NCI-H345 treated with DMSO at 0.1 percent for 48 hours (cell line): ENCODE results near the gene SSUH2.
A peak's percentile ranks its signal among the peaks of the same experiment; 100 is the strongest.
"Not testable (repeated sequence)": the region's sequence is repeated elsewhere in the genome, so short reads cannot be mapped to it uniquely, and the experiment has no call there.

Experiments used
- DNase-seq: peaks from one replicate; lab custom pipeline; 2025; ENCODE audit not compliant: unreplicated experiment; lab: John Stamatoyannopoulos, UW

Gene SSUH2

GRCh38 chr3:8644748-8645390, at the start of gene SSUH2:
SSUH2 (minus strand) TSS chr3:8644798; CDS start chr3:8644758, 40 bp downstream.
- no peak for DNase-seq

GRCh38 chr3:8691295-8691694, 46.7 kb upstream of the SSUH2 start:
- not testable (repeated sequence) for DNase-seq

- DNase-seq, result not testable (repeated sequence)
Measured at GRCh38 chr3:8684992-8685391, 40.4 kb upstream of the SSUH2 start.

- not testable (repeated sequence) for DNase-seq
Measured at GRCh38 chr3:8682850-8683574, 38.4 kb upstream of the SSUH2 start.

- DNase-seq, result not testable (repeated sequence)
Measured at GRCh38 chr3:8681881-8682538, 37.4 kb upstream of the SSUH2 start.

- DNase-seq, result no peak
Measured at GRCh38 chr3:8681349-8681748, 36.8 kb upstream of the SSUH2 start.

- not testable (repeated sequence) for DNase-seq
Measured at GRCh38 chr3:8679817-8680553, 35.4 kb upstream of the SSUH2 start.

- no peak for DNase-seq
Measured at GRCh38 chr3:8678751-8679150, 34.2 kb upstream of the SSUH2 start.

- DNase-seq, result not testable (repeated sequence)
Measured at GRCh38 chr3:8677258-8677657, 32.7 kb upstream of the SSUH2 start.

GRCh38 chr3:8675591-8675990, 31.0 kb upstream of the SSUH2 start:
- not testable (repeated sequence) for DNase-seq

- DNase-seq, result no peak
Measured at GRCh38 chr3:8673083-8673737, 28.6 kb upstream of the SSUH2 start.

- no peak for DNase-seq
Measured at GRCh38 chr3:8669019-8669418, 24.4 kb upstream of the SSUH2 start.

- no peak for DNase-seq
Measured at GRCh38 chr3:8668216-8668615, 23.6 kb upstream of the SSUH2 start.

GRCh38 chr3:8667463-8668091, 23.0 kb upstream of the SSUH2 start:
- DNase-seq, result no peak

- DNase-seq, result no peak
Measured at GRCh38 chr3:8665407-8665896, 20.9 kb upstream of the SSUH2 start.

- peak; percentile 18 for DNase-seq
Measured at GRCh38 chr3:8663177-8664061, 18.8 kb upstream of the SSUH2 start.

- DNase-seq, result no peak
Measured at GRCh38 chr3:8662594-8662993, 18.0 kb upstream of the SSUH2 start.

- no peak for DNase-seq
Measured at GRCh38 chr3:8660175-8661118, 15.8 kb upstream of the SSUH2 start.
